ENCODE measurements around the gene ARHGEF1.
"Not testable (repeated sequence)": the region's sequence is repeated elsewhere in the genome, so short reads cannot be mapped to it uniquely, and the experiment has no call there.

ARHGEF1 gene

DNA sequence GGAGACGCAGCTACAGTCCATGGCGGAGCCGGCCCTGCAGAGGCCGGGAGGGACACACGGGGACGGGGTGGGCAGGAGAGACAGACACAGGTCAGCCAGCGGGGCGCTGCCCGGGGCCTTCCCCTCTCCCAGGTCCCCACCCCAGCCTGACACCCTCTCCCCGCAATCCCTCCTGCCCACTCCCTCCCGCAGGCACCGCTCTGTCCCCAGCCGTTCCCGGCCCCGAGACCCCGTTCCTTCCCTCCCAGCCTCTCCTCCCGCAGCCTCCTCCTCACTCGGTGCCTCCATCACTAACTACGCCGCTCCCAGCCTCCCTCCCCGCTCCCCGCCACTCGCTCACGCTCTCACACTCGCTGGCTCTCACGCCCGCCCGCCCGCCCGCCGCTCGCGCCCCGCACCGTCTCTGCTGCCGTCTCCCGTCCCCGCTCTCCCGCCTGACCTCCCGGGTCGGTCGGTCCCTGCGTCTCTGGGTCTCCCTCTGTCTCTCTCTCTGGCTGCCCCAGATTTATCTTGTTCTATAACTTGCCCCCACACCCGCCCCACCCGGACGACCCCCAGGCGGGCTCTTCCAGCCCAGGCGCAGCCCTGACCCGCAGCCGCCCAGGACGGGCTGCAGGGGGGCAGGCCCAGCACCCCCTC is 30.0 kb downstream of the ARHGEF1 start:
- Histone ChIP-seq H3K4me3 (ENCODE audit: low read depth, low read length, poor library complexity, severe bottlenecking) (no peak overlapping the region), H3K36me3 (ENCODE audit: insufficient read depth, low read length) (peaks cover 7% of the 10 kb centered on the region; the same call in 1 of the 2 replicates), H3K9ac (ENCODE audit: low read length) (no peak overlapping the region), H2AFZ (ENCODE audit: low read length) (no peak overlapping the region), H3K27ac (ENCODE audit: low read depth, low read length, poor library complexity, severe bottlenecking) (no peak overlapping the region), H3F3A (ENCODE audit: insufficient read depth, low read length) (no peaks in the 10 kb centered on the region), H3K79me2 (ENCODE audit: insufficient read depth, low read length) (no peaks in the 10 kb centered on the region), H3K27me3 (ENCODE audit: insufficient read depth, low read length) (peaks cover 26% of the 10 kb centered on the region), H3K9me2 (ENCODE audit: low read depth, low read length) (no peaks in the 10 kb centered on the region), H4K20me1 (ENCODE audit: insufficient read depth, low read length) (no peaks in the 10 kb centered on the region), H3K4me1 (ENCODE audit: insufficient read depth, low read length, severe bottlenecking) (no peaks in the 10 kb centered on the region), H3K4me2 (ENCODE audit: low read length) (no peak overlapping the region), H3K9me3 (ENCODE audit: low read length) (no peaks in the 10 kb centered on the region)
- TF ChIP-seq, protein P1, sequence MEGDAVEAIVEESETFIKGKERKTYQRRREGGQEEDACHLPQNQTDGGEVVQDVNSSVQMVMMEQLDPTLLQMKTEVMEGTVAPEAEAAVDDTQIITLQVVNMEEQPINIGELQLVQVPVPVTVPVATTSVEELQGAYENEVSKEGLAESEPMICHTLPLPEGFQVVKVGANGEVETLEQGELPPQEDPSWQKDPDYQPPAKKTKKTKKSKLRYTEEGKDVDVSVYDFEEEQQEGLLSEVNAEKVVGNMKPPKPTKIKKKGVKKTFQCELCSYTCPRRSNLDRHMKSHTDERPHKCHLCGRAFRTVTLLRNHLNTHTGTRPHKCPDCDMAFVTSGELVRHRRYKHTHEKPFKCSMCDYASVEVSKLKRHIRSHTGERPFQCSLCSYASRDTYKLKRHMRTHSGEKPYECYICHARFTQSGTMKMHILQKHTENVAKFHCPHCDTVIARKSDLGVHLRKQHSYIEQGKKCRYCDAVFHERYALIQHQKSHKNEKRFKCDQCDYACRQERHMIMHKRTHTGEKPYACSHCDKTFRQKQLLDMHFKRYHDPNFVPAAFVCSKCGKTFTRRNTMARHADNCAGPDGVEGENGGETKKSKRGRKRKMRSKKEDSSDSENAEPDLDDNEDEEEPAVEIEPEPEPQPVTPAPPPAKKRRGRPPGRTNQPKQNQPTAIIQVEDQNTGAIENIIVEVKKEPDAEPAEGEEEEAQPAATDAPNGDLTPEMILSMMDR (IDR thresholded peaks at IDR 0.05; ENCODE audit: low read length), result no peak
- no peak for TF ChIP-seq EZH2 (IDR thresholded peaks at IDR 0.05; ENCODE audit: borderline replicate concordance, low read length)

DNA sequence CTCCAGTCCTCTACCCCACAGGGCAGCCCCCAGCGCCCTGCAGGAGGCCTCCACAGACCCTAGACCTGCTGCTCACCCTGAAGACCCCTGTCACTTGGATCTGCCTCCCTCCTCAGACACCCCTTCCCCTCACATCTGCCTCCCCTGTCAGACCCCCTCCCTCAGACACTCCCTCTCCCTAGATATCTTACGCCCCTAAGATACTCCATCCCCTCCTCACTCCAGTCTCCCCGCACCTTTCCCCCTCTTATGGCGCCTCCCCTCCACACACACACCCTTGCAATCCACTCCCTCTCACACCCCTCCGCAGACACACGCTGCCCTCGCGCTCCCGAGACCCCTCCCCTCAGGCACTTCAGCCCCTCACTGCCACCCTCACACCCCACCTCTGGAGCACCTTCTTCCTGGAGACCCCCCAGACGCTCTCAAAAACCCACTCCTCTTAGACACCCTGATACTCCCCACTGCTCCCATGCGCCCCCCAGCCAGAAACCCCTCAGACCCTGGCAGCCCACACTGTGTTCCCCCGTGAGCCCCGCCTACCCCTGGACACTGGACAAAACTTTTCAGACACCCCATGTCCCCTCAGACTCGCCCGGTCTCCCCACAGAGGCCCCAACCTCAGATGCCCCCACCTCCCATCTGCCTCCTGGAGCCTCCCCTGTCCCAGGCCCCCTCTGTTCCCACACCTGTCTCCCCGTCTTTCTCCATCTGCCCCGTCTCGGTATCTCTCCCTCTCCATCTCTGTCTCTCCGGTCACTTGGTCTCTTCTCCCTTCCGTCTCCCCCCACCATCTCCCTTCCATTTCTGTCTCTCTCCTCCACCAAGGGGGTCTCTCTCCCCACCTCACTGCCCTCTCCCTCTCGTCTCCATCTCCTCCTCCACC is 30.8 kb downstream of the ARHGEF1 start:
- no peak overlapping the region for H3K9ac ChIP-seq (ENCODE audit: low read length)
- H3K27ac ChIP-seq (ENCODE audit: low read depth, low read length, poor library complexity, severe bottlenecking), result no peak overlapping the region
- H3K4me1 ChIP-seq (ENCODE audit: insufficient read depth, low read length, severe bottlenecking), result no peaks in the 10 kb centered on the region
- peaks cover 26% of the 10 kb centered on the region for H3K27me3 ChIP-seq (ENCODE audit: insufficient read depth, low read length)
- no peaks in the 10 kb centered on the region for H3F3A ChIP-seq (ENCODE audit: insufficient read depth, low read length)
- H2AFZ ChIP-seq (ENCODE audit: low read length), result no peak overlapping the region
- H3K79me2 ChIP-seq (ENCODE audit: insufficient read depth, low read length), result no peaks in the 10 kb centered on the region
- H3K4me3 ChIP-seq (ENCODE audit: low read depth, low read length, poor library complexity, severe bottlenecking), result no peak overlapping the region
- H3K9me3 ChIP-seq (ENCODE audit: low read length), result no peaks in the 10 kb centered on the region
- H4K20me1 ChIP-seq (ENCODE audit: insufficient read depth, low read length), result no peaks in the 10 kb centered on the region
- H3K36me3 ChIP-seq (ENCODE audit: insufficient read depth, low read length), result no peaks in the 10 kb centered on the region
- no peak for TF ChIP-seq EZH2 (IDR thresholded peaks at IDR 0.05; ENCODE audit: borderline replicate concordance, low read length)
- TF ChIP-seq, protein P1 (IDR thresholded peaks at IDR 0.05; ENCODE audit: low read length), result no peak
- no peaks in the 10 kb centered on the region for H3K9me2 ChIP-seq (ENCODE audit: low read depth, low read length)
- H3K4me2 ChIP-seq (ENCODE audit: low read length), result no peak overlapping the region

DNA sequence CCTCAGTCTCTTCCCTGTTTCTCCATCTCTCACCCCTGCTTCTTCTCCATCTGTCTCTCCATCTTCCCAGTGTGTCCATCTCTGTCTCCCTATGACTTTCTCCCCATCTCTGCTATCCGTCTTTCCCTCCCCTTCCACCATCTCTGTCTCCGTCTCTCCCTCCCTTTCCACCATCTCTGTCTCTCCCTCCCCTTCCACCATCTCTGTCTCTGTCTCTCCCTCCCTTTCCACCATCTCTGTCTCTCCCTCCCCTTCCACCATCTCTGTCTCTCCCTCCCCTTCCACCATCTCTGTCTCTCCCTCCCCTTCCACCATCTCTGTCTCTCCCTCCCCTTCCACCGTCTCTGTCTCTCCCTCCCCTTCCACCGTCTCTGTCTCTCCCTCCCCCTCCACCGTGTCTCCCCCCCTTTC is 31.4 kb downstream of the ARHGEF1 start:
- H3K9ac ChIP-seq (ENCODE audit: low read length); H3K9me3 ChIP-seq (ENCODE audit: low read length); H2AFZ ChIP-seq (ENCODE audit: low read length); H3K4me3 ChIP-seq (ENCODE audit: low read depth, low read length, poor library complexity, severe bottlenecking); H3K36me3 ChIP-seq (ENCODE audit: insufficient read depth, low read length); H3K4me2 ChIP-seq (ENCODE audit: low read length); H4K20me1 ChIP-seq (ENCODE audit: insufficient read depth, low read length); H3F3A ChIP-seq (ENCODE audit: insufficient read depth, low read length); H3K27ac ChIP-seq (ENCODE audit: low read depth, low read length, poor library complexity, severe bottlenecking); H3K4me1 ChIP-seq (ENCODE audit: insufficient read depth, low read length, severe bottlenecking); H3K9me2 ChIP-seq (ENCODE audit: low read depth, low read length); H3K79me2 ChIP-seq (ENCODE audit: insufficient read depth, low read length): not testable (repeated sequence)
- peaks cover 26% of the 10 kb centered on the region for H3K27me3 ChIP-seq (ENCODE audit: insufficient read depth, low read length)
